ENCODE data around the gene HRAS. TPM values are rescaled to one million over a fixed set of nuclear protein-coding genes. Genes with fewer than 3 reads are reported as not detected.

Gene HRAS
- total and polyA plus RNA-seq, 2 of the 8 experiments (the other 6 are each of a cell fraction or from before 2014, with no cell fraction given), result 44.3 to 54.7 TPM

- 0 out of 2 replicates have a peak, but pooled peaks have one; percentile 3 for TF ChIP-seq E2F6 (IDR thresholded peaks at IDR 0.05)
- TF ChIP-seq ATF3 (IDR thresholded peaks at IDR 0.05; ENCODE audit: insufficient read depth, low read depth, low read length), result no peak
- peak; percentile 90 for TF ChIP-seq TEAD4 (IDR thresholded peaks at IDR 0.05; ENCODE audit: low read depth, low read length)
- no peak for TF ChIP-seq SP1 (IDR thresholded peaks at IDR 0.05; ENCODE audit: low read depth, low read length)
- no peak for TF ChIP-seq POU5F1 (IDR thresholded peaks at IDR 0.05; ENCODE audit: low read depth, low read length)
- no peak for TF ChIP-seq BRCA1 (IDR thresholded peaks at IDR 0.05; ENCODE audit: low read depth, low read length)
- TF ChIP-seq POLR2A (IDR thresholded peaks at IDR 0.05; ENCODE audit: control extremely low read depth in 1 of 2, low read depth in 2 of 2, low read length in 2 of 2), result no peak
- TF ChIP-seq CREB1 (IDR thresholded peaks at IDR 0.05), result 0 out of 2 replicates have a peak, but pooled peaks have one; percentile 12
Observed at GRCh38 chr11:559712-560304, 24.4 kb upstream of the HRAS start (continued).

All from H1 (cell line).